HFF-Myc (cell line): Measurements from ENCODE around the gene PHTF2.

Source experiments
- DNase-seq: peaks from one replicate; pipeline ENCODE4 v3.0.0-alpha.2; 2011; ENCODE audit warnings: low read depth; ENCODE audit errors: extremely low read depth
- H3K4me3 ChIP-seq: replicated peaks from 2 replicates; pipeline ENCODE4 v1.5.1; 2011; ENCODE audit warnings: low read depth, mild to moderate bottlenecking, control low read depth, low read length
- TF ChIP-seq, protein P1 (sequence below): IDR thresholded peaks from 2 replicates; pipeline ENCODE4 v1.5.1; 2012; ENCODE audit warnings: mild to moderate bottlenecking, low read depth, low read length, control low read depth; ENCODE audit errors: missing control alignments

The PHTF2 gene

DNA sequence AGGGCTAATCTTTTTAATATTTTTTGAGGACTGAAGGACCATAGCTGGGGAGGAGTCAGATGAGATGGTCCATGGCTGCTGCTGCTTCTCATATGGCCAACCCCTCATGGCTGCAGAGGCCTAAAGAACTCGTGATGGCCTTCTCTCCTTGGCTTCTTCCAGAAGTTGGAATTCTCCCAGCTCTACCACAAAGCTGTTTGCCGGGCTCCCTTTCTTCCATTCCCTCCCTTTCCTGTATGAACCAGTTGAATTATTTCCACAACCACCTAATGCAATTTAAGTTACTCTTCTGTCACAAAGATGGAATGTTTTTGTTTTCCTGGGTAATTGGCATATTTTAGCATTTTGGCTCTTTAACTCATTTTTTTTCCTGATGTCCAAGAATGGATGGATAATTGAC lies 80.7 kb downstream of the PHTF2 start:
- no peak for DNase-seq
- no peak overlapping the region for H3K4me3 ChIP-seq
- TF ChIP-seq, protein P1, sequence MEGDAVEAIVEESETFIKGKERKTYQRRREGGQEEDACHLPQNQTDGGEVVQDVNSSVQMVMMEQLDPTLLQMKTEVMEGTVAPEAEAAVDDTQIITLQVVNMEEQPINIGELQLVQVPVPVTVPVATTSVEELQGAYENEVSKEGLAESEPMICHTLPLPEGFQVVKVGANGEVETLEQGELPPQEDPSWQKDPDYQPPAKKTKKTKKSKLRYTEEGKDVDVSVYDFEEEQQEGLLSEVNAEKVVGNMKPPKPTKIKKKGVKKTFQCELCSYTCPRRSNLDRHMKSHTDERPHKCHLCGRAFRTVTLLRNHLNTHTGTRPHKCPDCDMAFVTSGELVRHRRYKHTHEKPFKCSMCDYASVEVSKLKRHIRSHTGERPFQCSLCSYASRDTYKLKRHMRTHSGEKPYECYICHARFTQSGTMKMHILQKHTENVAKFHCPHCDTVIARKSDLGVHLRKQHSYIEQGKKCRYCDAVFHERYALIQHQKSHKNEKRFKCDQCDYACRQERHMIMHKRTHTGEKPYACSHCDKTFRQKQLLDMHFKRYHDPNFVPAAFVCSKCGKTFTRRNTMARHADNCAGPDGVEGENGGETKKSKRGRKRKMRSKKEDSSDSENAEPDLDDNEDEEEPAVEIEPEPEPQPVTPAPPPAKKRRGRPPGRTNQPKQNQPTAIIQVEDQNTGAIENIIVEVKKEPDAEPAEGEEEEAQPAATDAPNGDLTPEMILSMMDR = no peak

DNA sequence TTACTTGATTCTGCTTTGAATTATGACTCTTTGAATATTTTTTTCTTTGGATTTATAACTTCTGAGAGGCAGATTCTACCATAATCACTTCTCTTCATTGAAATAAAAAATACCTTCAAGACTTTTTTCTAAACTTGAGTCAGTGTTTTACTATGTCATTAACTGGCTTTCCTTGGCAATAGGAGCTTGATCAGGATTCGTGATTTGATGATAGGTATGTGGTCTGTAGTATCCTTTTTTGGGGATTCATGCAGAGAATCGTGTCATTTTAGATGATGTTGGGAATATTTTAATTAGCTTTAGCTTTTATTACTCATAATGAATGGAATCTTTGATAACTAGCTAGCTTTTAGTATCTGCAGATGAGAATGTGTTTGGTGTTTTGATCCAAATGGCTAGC lies 83.3 kb downstream of the PHTF2 start:
- TF ChIP-seq, protein P1 = no peak
- no peak for DNase-seq
- no peak overlapping the region for H3K4me3 ChIP-seq

- TF ChIP-seq, protein P1 = no peak
- DNase-seq = no peak
- no peak overlapping the region for H3K4me3 ChIP-seq
Measured at GRCh38 chr7:77885155-77885554, 86.6 kb downstream of the PHTF2 start.

DNA sequence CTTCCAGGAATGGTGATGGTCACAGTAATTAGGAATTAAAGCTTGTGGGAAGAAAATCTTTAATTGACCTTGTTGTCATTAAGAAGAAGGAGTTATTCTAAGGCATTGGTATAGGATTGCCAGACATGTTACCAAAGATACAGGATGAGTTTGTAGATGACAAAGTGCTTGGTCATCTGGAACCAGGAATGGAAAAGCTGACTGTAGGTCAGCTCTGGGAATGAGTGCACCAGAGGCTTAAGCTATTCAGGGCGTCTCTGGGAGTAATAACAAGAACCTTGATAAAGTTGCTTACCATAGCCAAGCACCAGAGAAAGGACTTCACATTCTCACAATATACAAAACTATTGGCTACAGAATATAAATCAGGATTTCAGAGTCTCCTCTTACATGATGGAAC lies 89.0 kb downstream of the PHTF2 start:
- no peak overlapping the region for H3K4me3 ChIP-seq
- TF ChIP-seq, protein P1 = no peak
- no peak for DNase-seq

DNA sequence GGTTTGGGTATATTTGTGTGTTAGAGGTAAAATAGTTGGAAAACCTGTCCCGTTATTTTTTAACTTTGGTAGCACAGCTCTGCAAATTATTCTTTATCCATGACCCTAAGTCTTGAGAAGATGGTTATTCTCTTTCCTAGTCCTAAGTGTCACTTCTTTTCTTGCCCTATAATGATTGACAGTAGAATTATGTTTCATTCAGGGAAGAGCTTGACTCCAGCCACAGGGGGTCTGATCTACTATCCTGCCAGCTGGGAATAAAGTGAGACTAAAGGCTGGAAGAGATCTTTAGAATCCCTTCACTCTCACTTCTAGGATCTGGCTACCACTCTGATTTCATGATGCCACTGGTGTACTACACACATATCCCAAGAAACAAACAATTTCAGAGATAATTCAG lies 90.4 kb downstream of the PHTF2 start:
- no peak for DNase-seq
- TF ChIP-seq, protein P1 = no peak
- H3K4me3 ChIP-seq = no peak overlapping the region

GRCh38 chr7:77893813-77894212 lies 95.2 kb downstream of the PHTF2 start:
- no peak for DNase-seq
- TF ChIP-seq, protein P1 = no peak

GRCh38 chr7:77894574-77895091 lies 96.1 kb downstream of the PHTF2 start:
- TF ChIP-seq, protein P1 = no peak
- DNase-seq = no peak
- H3K4me3 ChIP-seq = no peak overlapping the region

More at GRCh38 chr7:77893813-77894212, 95.2 kb downstream of the PHTF2 start:
- no peak overlapping the region for H3K4me3 ChIP-seq
